PC-3 (cell line): ENCODE results near the gene ZNF117. TPM values are rescaled to one million over a fixed set of nuclear protein-coding genes. Genes with fewer than 3 reads are reported as not detected.
A peak's percentile ranks its signal among the peaks of the same experiment; 100 is the strongest.

Source experiments
- ATAC-seq: fragments of 200-7000 bp; cut with Tn5 transposase; 2 replicates; pipeline ENCODE4 v1.9.1; 2020; ENCODE audit warnings: mild to moderate bottlenecking, moderate library complexity
- BruUV-seq: library from RNA; stranded (reverse); fragments of 400-500 nt; replicated peaks from 2 replicates; lab custom pipeline; 2021; lab: Mats Ljungman, UMichigan
- CTCF ChIA-PET: fragments of 300-600 bp; sonication (Branson Sonifier 250); formaldehyde crosslinking; loops from one replicate; lab custom pipeline; 2022; ENCODE audit warnings: antibody characterized with exemption; lab: Charles Lee
- POLR2A ChIA-PET: fragments of 300-600 bp; sonication (Branson Sonifier 250); formaldehyde crosslinking; loops from one replicate; lab custom pipeline; 2022; ENCODE audit warnings: antibody characterized with exemption; ENCODE audit not compliant: unreplicated experiment; lab: Charles Lee
- DNase-seq: peaks from one replicate; pipeline ENCODE4 v3.0.0-alpha.2; 2015
- H2AFZ ChIP-seq: fragments of 300-600 bp; sonication (generic); 2 replicates; pipeline ENCODE4 v1.6.0; 2016; ENCODE audit warnings: antibody characterized with exemption, low read length
- H3F3A ChIP-seq: fragments of 300-600 bp; sonication (generic); one replicate; pipeline ENCODE4 v1.6.0; 2017; ENCODE audit warnings: antibody characterized with exemption, low read length, control low read depth, mild to moderate bottlenecking; ENCODE audit not compliant: unreplicated experiment
- H3K27ac ChIP-seq: fragments of 300-600 bp; sonication (generic); 2 replicates; pipeline ENCODE4 v1.5.1; 2016; ENCODE audit warnings: mild to moderate bottlenecking, low read length
- H3K27me3 ChIP-seq: fragments of 300-600 bp; sonication (generic); 2 replicates; pipeline ENCODE4 v1.6.1; 2016; ENCODE audit warnings: low read length, mixed read lengths
- H3K36me3 ChIP-seq: fragments of 300-600 bp; sonication (generic); 2 replicates; pipeline ENCODE4 v1.6.1; 2016; ENCODE audit warnings: low read depth, mixed run types, low read length, mixed read lengths
- H3K4me1 ChIP-seq: fragments of 300-600 bp; sonication (generic); 2 replicates; pipeline ENCODE4 v1.5.1; 2016; ENCODE audit warnings: low read length; ENCODE audit not compliant: insufficient read depth
- H3K4me2 ChIP-seq: fragments of 300-600 bp; sonication (generic); 2 replicates; pipeline ENCODE4 v1.6.0; 2016; ENCODE audit warnings: low read length
- H3K4me3 ChIP-seq: fragments of 300-600 bp; sonication (generic); 2 replicates; pipeline ENCODE4 v1.5.1; 2016; ENCODE audit warnings: mild to moderate bottlenecking, low read length, mixed read lengths
- H3K79me2 ChIP-seq: fragments of 300-600 bp; sonication (generic); 2 replicates; pipeline ENCODE4 v1.6.1; 2017; ENCODE audit warnings: low read length, mixed read lengths
- H3K9ac ChIP-seq: fragments of 300-600 bp; sonication (generic); 2 replicates; pipeline ENCODE4 v1.6.0; 2016; ENCODE audit warnings: mild to moderate bottlenecking, low read length
- H3K9me2 ChIP-seq: fragments of 300-600 bp; sonication (generic); replicated peaks from 2 replicates; pipeline ENCODE4 v1.6.1; 2016; ENCODE audit warnings: mixed run types, low read length, mixed read lengths
- H3K9me3 ChIP-seq: fragments of 300-600 bp; sonication (generic); 2 replicates; pipeline ENCODE4 v1.6.1; 2016; ENCODE audit warnings: low read length, mixed read lengths
- H4K20me1 ChIP-seq: fragments of 300-600 bp; sonication (generic); 2 replicates; pipeline ENCODE4 v1.6.1; 2016; ENCODE audit warnings: low read length, mixed read lengths
- EZH2 ChIP-seq: fragments of 300-600 bp; sonication (generic); IDR thresholded peaks from one replicate; pipeline ENCODE4 v1.6.1; 2017; ENCODE audit warnings: antibody characterized with exemption, mild to moderate bottlenecking, low read length; ENCODE audit not compliant: unreplicated experiment
- EZH2phosphoT487 ChIP-seq: fragments of 300-600 bp; sonication (generic); IDR thresholded peaks from 2 replicates; pipeline ENCODE4 v1.6.1; 2018; ENCODE audit warnings: mild to moderate bottlenecking, antibody characterized with exemption, low read length, borderline replicate concordance
- intact Hi-C: fragments of 100-400 bp; cut with micrococcal nuclease; formaldehyde crosslinking; loops from 2 replicates; pipeline ENCODE4 v1.9.0; 2023
- total RNA-seq: library from RNA; depleted of rRNA; stranded (reverse); fragments of >200 nt; gene quantifications from 2 replicates; pipeline ENCODE4 v1.2.3, GENCODE V29; 2014
- TF ChIP-seq, protein P1 (sequence below): fragments of 300-600 bp; sonication (generic); conservative IDR thresholded peaks from 2 replicates; pipeline ENCODE4 v1.5.1; 2017; ENCODE audit warnings: antibody characterized with exemption, low read depth, mild to moderate bottlenecking, low read length

Gene ZNF117
- total RNA-seq, 1 experiment from 2014 or later: 1.9 TPM

DNA sequence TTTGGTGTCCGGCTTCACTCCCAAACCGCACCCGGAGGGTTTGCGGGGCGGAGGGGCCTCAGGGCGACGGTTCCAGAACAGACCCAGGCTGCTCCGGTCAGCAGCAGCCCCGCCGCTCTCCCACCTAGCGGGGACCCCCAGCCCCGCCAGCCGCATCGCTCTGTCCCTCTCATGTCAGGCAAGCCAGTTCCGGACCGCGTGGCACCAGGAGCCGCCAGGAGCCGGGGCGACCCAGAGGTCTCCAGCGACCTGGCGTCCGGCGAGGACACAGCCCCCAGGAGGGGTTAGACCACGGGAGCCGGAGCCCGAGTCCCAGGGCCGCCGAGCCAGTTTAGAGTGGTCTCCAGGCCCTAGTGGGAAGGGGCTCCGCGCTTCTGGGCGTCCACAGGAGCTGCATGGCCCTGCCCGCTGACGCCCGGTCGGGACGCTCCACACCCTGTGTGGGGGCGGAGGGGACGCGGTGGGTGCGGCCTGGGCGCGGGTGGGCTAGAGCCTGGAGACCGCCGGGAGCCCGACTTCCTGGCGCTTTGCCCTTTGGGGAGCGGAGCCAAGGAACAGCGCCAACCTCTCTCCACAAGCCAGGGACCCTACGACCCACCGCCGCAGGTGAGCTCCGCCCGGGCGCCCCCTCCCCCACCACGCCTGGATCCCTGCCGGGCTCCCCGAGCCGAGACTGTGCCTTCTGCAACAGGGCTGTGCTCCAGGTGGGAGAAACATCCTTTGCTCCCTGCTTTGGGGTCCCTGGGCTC lies 43.4 kb downstream of the ZNF117 start:
- POLR2A ChIA-PET: interaction anchor here (0.6 kb wide), 1 partner anchor 14 kb away, joined by 6 read pairs; no protein-coding TSS in a partner anchor
- peak overlapping the region; percentile 79 for H3K4me2 ChIP-seq
- TF ChIP-seq, protein P1, sequence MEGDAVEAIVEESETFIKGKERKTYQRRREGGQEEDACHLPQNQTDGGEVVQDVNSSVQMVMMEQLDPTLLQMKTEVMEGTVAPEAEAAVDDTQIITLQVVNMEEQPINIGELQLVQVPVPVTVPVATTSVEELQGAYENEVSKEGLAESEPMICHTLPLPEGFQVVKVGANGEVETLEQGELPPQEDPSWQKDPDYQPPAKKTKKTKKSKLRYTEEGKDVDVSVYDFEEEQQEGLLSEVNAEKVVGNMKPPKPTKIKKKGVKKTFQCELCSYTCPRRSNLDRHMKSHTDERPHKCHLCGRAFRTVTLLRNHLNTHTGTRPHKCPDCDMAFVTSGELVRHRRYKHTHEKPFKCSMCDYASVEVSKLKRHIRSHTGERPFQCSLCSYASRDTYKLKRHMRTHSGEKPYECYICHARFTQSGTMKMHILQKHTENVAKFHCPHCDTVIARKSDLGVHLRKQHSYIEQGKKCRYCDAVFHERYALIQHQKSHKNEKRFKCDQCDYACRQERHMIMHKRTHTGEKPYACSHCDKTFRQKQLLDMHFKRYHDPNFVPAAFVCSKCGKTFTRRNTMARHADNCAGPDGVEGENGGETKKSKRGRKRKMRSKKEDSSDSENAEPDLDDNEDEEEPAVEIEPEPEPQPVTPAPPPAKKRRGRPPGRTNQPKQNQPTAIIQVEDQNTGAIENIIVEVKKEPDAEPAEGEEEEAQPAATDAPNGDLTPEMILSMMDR: no peak
- TF ChIP-seq EZH2 (no peak), EZH2phosphoT487 (no peak)

DNA sequence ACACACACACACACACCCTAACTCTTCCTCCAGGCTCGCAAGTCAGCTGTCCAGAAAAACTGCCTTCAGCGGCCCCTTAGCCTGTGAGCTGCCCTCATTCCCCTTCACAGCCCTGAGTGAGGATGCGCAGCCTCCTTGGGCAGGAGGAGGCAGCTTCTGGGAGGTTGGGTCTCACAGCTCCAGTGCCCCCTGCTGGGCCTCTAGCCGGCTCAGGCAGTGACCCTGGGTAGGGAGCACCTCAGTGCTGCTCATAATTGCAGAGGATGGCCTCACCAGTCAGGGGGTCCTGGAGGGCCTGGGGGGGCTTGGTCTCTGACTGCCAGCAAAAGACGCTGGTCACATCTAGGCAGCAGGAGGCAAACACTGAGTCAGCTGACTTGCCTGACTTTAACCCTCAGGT lies 44.1 kb downstream of the ZNF117 start:
- peak; percentile 8 for DNase-seq
- intact Hi-C loops: no loop called here
- peak; percentile 59 for ATAC-seq
- BruUV-seq: no TSS peak
- no peaks in the 10 kb centered on the region for H3K36me3 ChIP-seq
- H4K20me1 ChIP-seq: no peaks in the 10 kb centered on the region
- no peaks in the 10 kb centered on the region for H3K9me3 ChIP-seq
- POLR2A ChIA-PET: interaction anchor here (0.6 kb wide), 1 partner anchor 15 kb away, joined by 6 read pairs; no protein-coding TSS in a partner anchor
- TF ChIP-seq, protein P1: peak; percentile 40; the same call in 1 of the 2 replicates
- no peak for TF ChIP-seq EZH2
- no peaks in the 10 kb centered on the region for H3F3A ChIP-seq
- no peak overlapping the region for H3K9ac ChIP-seq
- H2AFZ ChIP-seq: peak overlapping the region; percentile 74; the same call in 1 of the 2 replicates
- H3K9me2 ChIP-seq: no peaks in the 10 kb centered on the region
- H3K4me2 ChIP-seq: peak overlapping the region; percentile 79; the same call in 1 of the 2 replicates
- no peaks in the 10 kb centered on the region for H3K79me2 ChIP-seq
- CTCF ChIA-PET: no interaction called here
- H3K4me3 ChIP-seq: peak overlapping the region; percentile 58; the same call in 1 of the 2 replicates
- no peak overlapping the region for H3K27ac ChIP-seq
- no peaks in the 10 kb centered on the region for H3K4me1 ChIP-seq
- peaks cover 12% of the 10 kb centered on the region for H3K27me3 ChIP-seq

More for the DNA sequence above, 43.4 kb downstream of the ZNF117 start:
- no peaks in the 10 kb centered on the region for H3F3A ChIP-seq
- CTCF ChIA-PET: no interaction called here
- H3K9me3 ChIP-seq: no peaks in the 10 kb centered on the region
- H3K9ac ChIP-seq: no peak overlapping the region
- H3K9me2 ChIP-seq: no peaks in the 10 kb centered on the region
- peaks cover 12% of the 10 kb centered on the region for H3K27me3 ChIP-seq
- ATAC-seq (peak; percentile 20; the same call in 1 of the 2 replicates), DNase-seq (no peak)
- no peaks in the 10 kb centered on the region for H3K4me1 ChIP-seq
- H3K4me3 ChIP-seq: peak overlapping the region; percentile 58
- H3K27ac ChIP-seq: no peak overlapping the region
- no peaks in the 10 kb centered on the region for H3K36me3 ChIP-seq
- peak overlapping the region; percentile 74 for H2AFZ ChIP-seq
- no peaks in the 10 kb centered on the region for H3K79me2 ChIP-seq
- intact Hi-C loops: no loop called here
- H4K20me1 ChIP-seq: no peaks in the 10 kb centered on the region
- BruUV-seq: no TSS peak
